MCF 10A (cell line): ENCODE results near the gene CAPN10. TPM values are rescaled to one million over a fixed set of nuclear protein-coding genes. Genes with fewer than 3 reads are reported as not detected.

Source experiments
- BruUV-seq: library from RNA; stranded (reverse); fragments of 400-500 nt; replicated peaks from 2 replicates; lab custom pipeline; 2021; lab: Mats Ljungman, UMichigan
- CTCF ChIA-PET: fragments of 300-600 bp; sonication (Branson Sonifier 250); formaldehyde crosslinking; extraction: SDS; loops from one replicate; lab custom pipeline; 2021; ENCODE audit warnings: antibody characterized with exemption, inconsistent platforms; lab: Yijun Ruan, JAX
- POLR2A ChIA-PET: fragments of 300-600, 350-650 bp; sonication (Branson Sonifier 250); formaldehyde crosslinking; extraction: SDS; loops from one replicate; lab custom pipeline; 2020; ENCODE audit warnings: antibody characterized with exemption, inconsistent platforms; lab: Yijun Ruan, JAX
- DNase-seq: peaks from one replicate; pipeline ENCODE4 v3.0.0-alpha.2; 2018; ENCODE audit not compliant: unreplicated experiment
- H3K27ac Mint-ChIP-seq: one replicate; pipeline ENCODE4 v1.8.0; 2022; ENCODE audit warnings: mild to moderate bottlenecking, low read depth, mixed read lengths; ENCODE audit not compliant: unreplicated experiment
- H3K27me3 Mint-ChIP-seq: one replicate; pipeline ENCODE4 v1.8.0; 2022; ENCODE audit warnings: mixed read lengths; ENCODE audit not compliant: insufficient read depth, unreplicated experiment
- H3K36me3 Mint-ChIP-seq: one replicate; pipeline ENCODE4 v1.8.0; 2022; ENCODE audit warnings: mild to moderate bottlenecking, moderate library complexity, mixed read lengths; ENCODE audit not compliant: insufficient read depth, unreplicated experiment
- H3K4me1 Mint-ChIP-seq: one replicate; pipeline ENCODE4 v1.8.0; 2022; ENCODE audit warnings: mixed read lengths; ENCODE audit not compliant: insufficient read depth, unreplicated experiment
- H3K4me3 Mint-ChIP-seq: one replicate; pipeline ENCODE4 v1.8.0; 2022; ENCODE audit warnings: mild to moderate bottlenecking, moderate library complexity, mixed read lengths; ENCODE audit not compliant: unreplicated experiment
- H3K9me3 Mint-ChIP-seq: one replicate; pipeline ENCODE4 v1.8.0; 2022; ENCODE audit warnings: mixed read lengths; ENCODE audit not compliant: unreplicated experiment
- CTCF ChIP-seq: fragments of 200-600 bp; IDR thresholded peaks from one replicate; pipeline ENCODE4 v1.8.0; 2022; ENCODE audit warnings: antibody characterized with exemption, mild to moderate bottlenecking; ENCODE audit not compliant: unreplicated experiment
- intact Hi-C: fragments of 100-400 bp; cut with micrococcal nuclease; formaldehyde crosslinking; loops from 2 replicates; pipeline ENCODE4 v1.14.1; 2022
- total RNA-seq: library from RNA; stranded (reverse); gene quantifications from 2 replicates; pipeline ENCODE4 v1.2.3, GENCODE V29; 2022

The CAPN10 gene
- total RNA-seq, 1 experiment from 2014 or later, result 27.6 TPM

- Mint-ChIP-seq H3K4me1 (no peaks in the 10 kb centered on the region), H3K9me3 (peaks cover 4% of the 10 kb centered on the region), H3K36me3 (no peaks in the 10 kb centered on the region), H3K27me3 (no peaks in the 10 kb centered on the region), H3K27ac (no peak overlapping the region), H3K4me3 (no peak overlapping the region)
- no peak for DNase-seq
- CTCF ChIA-PET, result interaction anchor here (0.6 kb wide), 1 partner anchor 199 kb away, joined by 7 read pairs; no protein-coding TSS in a partner anchor
- POLR2A ChIA-PET, result no interaction called here
- BruUV-seq, result no TSS peak
- intact Hi-C loops, result no loop called here
- no peak for TF ChIP-seq CTCF
Observed at GRCh38 chr2:240627736-240628506, 41.4 kb downstream of the CAPN10 start.

GRCh38 chr2:240628507-240628807 lies 41.9 kb downstream of the CAPN10 start:
- no peak overlapping the region for H3K4me3 Mint-ChIP-seq
- no peaks in the 10 kb centered on the region for H3K27me3 Mint-ChIP-seq
- no peaks in the 10 kb centered on the region for H3K4me1 Mint-ChIP-seq
- CTCF ChIA-PET, result no interaction called here
- no peak overlapping the region for H3K27ac Mint-ChIP-seq
- no TSS peak for BruUV-seq
- no peak for TF ChIP-seq CTCF
- DNase-seq, result no peak
- POLR2A ChIA-PET, result no interaction called here
- intact Hi-C loops, result no loop called here
- H3K36me3 Mint-ChIP-seq, result no peaks in the 10 kb centered on the region
- H3K9me3 Mint-ChIP-seq, result peaks cover 9% of the 10 kb centered on the region

- TF ChIP-seq CTCF, result no peak
- intact Hi-C loops, result no loop called here
- Mint-ChIP-seq H3K27ac (no peak overlapping the region), H3K36me3 (no peaks in the 10 kb centered on the region), H3K9me3 (peaks cover 14% of the 10 kb centered on the region), H3K4me3 (no peak overlapping the region), H3K4me1 (no peaks in the 10 kb centered on the region), H3K27me3 (no peaks in the 10 kb centered on the region)
- ChIA-PET CTCF (no interaction called here), POLR2A (interaction anchor here (0.6 kb wide), 1 partner anchor 20 kb away, joined by 3 read pairs; no protein-coding TSS in a partner anchor)
- no TSS peak for BruUV-seq
- no peak for DNase-seq
Observed at GRCh38 chr2:240628808-240629618, 42.5 kb downstream of the CAPN10 start.

GRCh38 chr2:240629619-240629967 lies 43.1 kb downstream of the CAPN10 start:
- no TSS peak for BruUV-seq
- Mint-ChIP-seq H3K36me3 (no peaks in the 10 kb centered on the region), H3K4me1 (no peaks in the 10 kb centered on the region), H3K4me3 (no peak overlapping the region), H3K27me3 (no peaks in the 10 kb centered on the region), H3K9me3 (peaks cover 14% of the 10 kb centered on the region), H3K27ac (no peak overlapping the region)
- ChIA-PET POLR2A (interaction anchor here (0.6 kb wide), 1 partner anchor 21 kb away, joined by 3 read pairs; no protein-coding TSS in a partner anchor), CTCF (no interaction called here)
- DNase-seq, result no peak
- TF ChIP-seq CTCF, result no peak
- intact Hi-C loops, result no loop called here
